GM12878 (cell line): ENCODE measurements around the gene BEST1. TPM values are rescaled to one million over a fixed set of nuclear protein-coding genes. Genes with fewer than 3 reads are reported as not detected.

ENCODE experiments used
- ATAC-seq: fragments of 200-7000 bp; cut with Tn5 transposase; 3 replicates; pipeline ENCODE4 v1.9.1; 2020; ENCODE audit warnings: mild to moderate bottlenecking, moderate library complexity
- BruUV-seq: library from RNA; stranded (reverse); fragments of 400-500 nt; replicated peaks from 2 replicates; lab custom pipeline; 2021; lab: Mats Ljungman, UMichigan
- CTCF ChIA-PET: fragments of 300-600 bp; sonication (Branson Sonifier 250); formaldehyde crosslinking; extraction: SDS; loops from one replicate; lab custom pipeline; 2021; ENCODE audit warnings: inconsistent platforms; lab: Yijun Ruan, JAX
- POLR2A ChIA-PET: fragments of 350-600 bp; formaldehyde crosslinking; extraction: SDS; loops from one replicate; lab custom pipeline; 2021; ENCODE audit warnings: inconsistent platforms; lab: Charles Lee
- RAD21 ChIA-PET: fragments of 300-600 bp; sonication (Branson Sonifier 250); formaldehyde crosslinking; loops from one replicate; lab custom pipeline; 2023; ENCODE audit warnings: antibody characterized with exemption; ENCODE audit not compliant: unreplicated experiment; lab: Charles Lee
- SMC1A ChIA-PET: fragments of 300-600 bp; sonication (Branson Sonifier 250); formaldehyde crosslinking; loops from one replicate; lab custom pipeline; 2023; ENCODE audit not compliant: unreplicated experiment, uncharacterized antibody; lab: Charles Lee
- DNase-seq: peaks from one replicate; pipeline ENCODE4 v3.0.0-alpha.2; 2011; ENCODE audit warnings: low read depth, low spot score
- FAIRE-seq: peaks from 3 replicates; lab custom pipeline; 2011; peaks lifted over from hg19 to GRCh38; lab: Jason Lieb, UNC
- H2AFZ ChIP-seq: 2 replicates; pipeline ENCODE4 v1.6.0; 2011; ENCODE audit warnings: low read depth, low read length, control low read depth; ENCODE audit not compliant: control insufficient read depth
- H3K27ac ChIP-seq: 2 replicates; pipeline ENCODE4 v1.5.1; 2011; ENCODE audit warnings: control low read depth; ENCODE audit not compliant: control insufficient read depth, insufficient read depth
- H3K27me3 ChIP-seq, 2 experiments: replicated peaks in 1 of 2; 2 replicates each; pipeline versions ENCODE4 v1.6.0 to v1.6.1; 2011; ENCODE audit warnings: low read length in 1 of 2; ENCODE audit not compliant: control insufficient read depth in 2 of 2, insufficient read depth in 2 of 2
- H3K36me3 ChIP-seq, 2 experiments: 2 replicates each; pipeline ENCODE4 v1.5.1; 2011; ENCODE audit warnings: low read length in 1 of 2; ENCODE audit not compliant: control insufficient read depth in 2 of 2, insufficient read depth in 2 of 2
- H3K4me1 ChIP-seq: 2 replicates; pipeline ENCODE4 v1.6.1; 2011; ENCODE audit warnings: mild to moderate bottlenecking, low read length, moderate library complexity, mixed read lengths; ENCODE audit not compliant: control insufficient read depth, insufficient read depth
- H3K4me2 ChIP-seq: 2 replicates; pipeline ENCODE4 v1.6.0; 2011; ENCODE audit warnings: control low read depth; ENCODE audit not compliant: control insufficient read depth, insufficient read depth
- H3K4me3 ChIP-seq: fragments of 200-600 bp; sonication (generic); 2 replicates; pipeline ENCODE4 v1.5.1; 2016
- H3K79me2 ChIP-seq: 2 replicates; pipeline ENCODE4 v1.6.0; 2011; ENCODE audit warnings: low read length; ENCODE audit not compliant: control insufficient read depth, insufficient read depth
- H3K9ac ChIP-seq: 2 replicates; pipeline ENCODE4 v1.8.0; 2011; ENCODE audit warnings: low read length, control low read depth, mixed read lengths; ENCODE audit not compliant: control insufficient read depth, insufficient read depth
- H3K9me3 ChIP-seq: replicated peaks from 3 replicates; pipeline ENCODE4 v1.5.1; 2011; ENCODE audit warnings: mild to moderate bottlenecking, low read length; ENCODE audit not compliant: control insufficient read depth, insufficient read depth
- H4K20me1 ChIP-seq: 2 replicates; pipeline ENCODE4 v1.6.0; 2011; ENCODE audit not compliant: control insufficient read depth, insufficient read depth
- CBX5 ChIP-seq: sonication (generic); IDR thresholded peaks from 2 replicates; pipeline ENCODE4 v1.6.1; 2016; ENCODE audit warnings: low read depth, moderate library complexity, mild to moderate bottlenecking, inconsistent platforms
- CEBPB ChIP-seq, 2 experiments: fragments of 150-350 bp in 1 of 2; IDR thresholded peaks; 2 replicates each; pipeline ENCODE4 v1.6.1; 2012 to 2014; ENCODE audit warnings: low read depth in 2 of 2, low read length in 2 of 2, borderline replicate concordance in 1 of 2, inconsistent platforms in 1 of 2
- E2F8 ChIP-seq: fragments of 450-650 bp; IDR thresholded peaks from 2 replicates; pipeline ENCODE4 v1.6.1; 2018; ENCODE audit warnings: mild to moderate bottlenecking, low read depth, moderate library complexity; ENCODE audit not compliant: partially characterized antibody
- FOXK2 ChIP-seq: fragments of 450-650 bp; IDR thresholded peaks from 2 replicates; pipeline ENCODE4 v1.6.1; 2017; ENCODE audit warnings: mild to moderate bottlenecking, moderate library complexity
- KLF5 ChIP-seq: fragments of 450-650 bp; IDR thresholded peaks from 2 replicates; pipeline ENCODE4 v1.6.1; 2014; ENCODE audit warnings: mild to moderate bottlenecking; ENCODE audit not compliant: partially characterized antibody
- NFXL1 ChIP-seq: fragments of 450-650 bp; IDR thresholded peaks from 2 replicates; pipeline ENCODE4 v1.6.1; 2017; ENCODE audit warnings: antibody characterized with exemption, mild to moderate bottlenecking, borderline replicate concordance
- SREBF2 ChIP-seq: IDR thresholded peaks from 2 replicates; pipeline ENCODE4 v1.6.1; 2012; ENCODE audit warnings: mild to moderate bottlenecking, low read length
- TBL1XR1 ChIP-seq: IDR thresholded peaks from 2 replicates; pipeline ENCODE4 v1.6.1; 2012; ENCODE audit warnings: low read depth, low read length, improper control_type of control experiment
- YY1 ChIP-seq: IDR thresholded peaks from 2 replicates; pipeline ENCODE4 v1.6.1; 2011; ENCODE audit warnings: low read depth, mild to moderate bottlenecking, low read length
- ZNF384 ChIP-seq: IDR thresholded peaks from 2 replicates; pipeline ENCODE4 v1.6.1; 2012; ENCODE audit warnings: low read depth, mild to moderate bottlenecking, low read length, improper control_type of control experiment, borderline replicate concordance
- WGBS: methylation state at CpG from one replicate; pipeline ENCODE4 v1.1.6; 2016; ENCODE audit warnings: low lambda C conversion rate; ENCODE audit not compliant: insufficient replicate concordance, insufficient coverage; ENCODE audit errors: missing lambda C conversion rate; 5-methylcytosine and 5-hydroxymethylcytosine counted together
- in situ Hi-C: fragments of 300-500 bp; cut with MboI; formaldehyde crosslinking; loops from 9 replicates; pipeline ENCODE4 v1.14.3; 2018; ENCODE audit warnings: mixed read lengths
- intact Hi-C: fragments of 100-400 bp; cut with micrococcal nuclease; formaldehyde crosslinking; loops from one replicate; pipeline ENCODE4 v1.14.2; 2022; ENCODE audit not compliant: unreplicated experiment
- polyA plus RNA-seq, 11 experiments: library from polyadenylated mRNA; depleted of rRNA in 4 of 11; unstranded in 6 of 11; stranded (reverse) in 5 of 11; fragments of >200 nt; fragmentation: Nextera tagmentation in 4 of 11; fragmentation: Illumina TruSeq in 1 of 11; extraction: Ambion mirVana in 4 of 11; extraction: Trizol in 1 of 11; gene quantifications; 1 replicate in 1 of 11; 2 replicates in 10 of 11; pipeline versions ENCODE4 v1.2.1 to v1.2.3, GENCODE V29; 2011 to 2016; ENCODE audit warnings: inconsistent platforms in 2 of 11, missing spikeins in 2 of 11, low read depth in 1 of 11
- total RNA-seq, 4 experiments: library from RNA; depleted of rRNA in 3 of 4; stranded (reverse); fragments of >200 nt in 3 of 4; fragmentation: Illumina TruSeq in 1 of 4; extraction: Trizol in 1 of 4; gene quantifications; 2 replicates each; pipeline versions ENCODE4 v1.2.1 to v1.2.3, GENCODE V29; 2013 to 2021
- TF ChIP-seq, protein P1 (sequence below), 3 experiments: IDR thresholded peaks in 2 of 3; conservative IDR thresholded peaks in 1 of 3; 2 replicates each; pipeline ENCODE4 v1.5.1; 2011; ENCODE audit warnings: low read depth in 3 of 3, low read length in 3 of 3, mild to moderate bottlenecking in 3 of 3, control low read depth in 2 of 3, moderate library complexity in 2 of 3, inconsistent platforms in 1 of 3, mixed read lengths in 1 of 3; ENCODE audit not compliant: control insufficient read depth in 2 of 3, insufficient read depth in 1 of 3; ENCODE audit errors: extremely low read depth in 1 of 3
- TF ChIP-seq, protein P2 (sequence below): fragments of 150-350 bp; IDR thresholded peaks from 2 replicates; pipeline ENCODE4 v1.6.1; 2016; ENCODE audit warnings: low read depth, low read length

Gene BEST1
- total and polyA plus RNA-seq, 10 of the 15 experiments (the other 5 are each of a cell fraction or from before 2014, with no cell fraction given) = 0.03 to 3.4 (median 0.15) TPM; not detected in 1

GRCh38 chr11:61905067-61905696 is 45.0 kb upstream of the BEST1 start (continued):
- TF ChIP-seq E2F8 (no peak), CEBPB (IDR thresholded peaks at IDR 0.05; ENCODE audit: borderline replicate concordance in 1 of 2, low read depth in 2 of 2, low read length in 2 of 2) (no peak)

DNA sequence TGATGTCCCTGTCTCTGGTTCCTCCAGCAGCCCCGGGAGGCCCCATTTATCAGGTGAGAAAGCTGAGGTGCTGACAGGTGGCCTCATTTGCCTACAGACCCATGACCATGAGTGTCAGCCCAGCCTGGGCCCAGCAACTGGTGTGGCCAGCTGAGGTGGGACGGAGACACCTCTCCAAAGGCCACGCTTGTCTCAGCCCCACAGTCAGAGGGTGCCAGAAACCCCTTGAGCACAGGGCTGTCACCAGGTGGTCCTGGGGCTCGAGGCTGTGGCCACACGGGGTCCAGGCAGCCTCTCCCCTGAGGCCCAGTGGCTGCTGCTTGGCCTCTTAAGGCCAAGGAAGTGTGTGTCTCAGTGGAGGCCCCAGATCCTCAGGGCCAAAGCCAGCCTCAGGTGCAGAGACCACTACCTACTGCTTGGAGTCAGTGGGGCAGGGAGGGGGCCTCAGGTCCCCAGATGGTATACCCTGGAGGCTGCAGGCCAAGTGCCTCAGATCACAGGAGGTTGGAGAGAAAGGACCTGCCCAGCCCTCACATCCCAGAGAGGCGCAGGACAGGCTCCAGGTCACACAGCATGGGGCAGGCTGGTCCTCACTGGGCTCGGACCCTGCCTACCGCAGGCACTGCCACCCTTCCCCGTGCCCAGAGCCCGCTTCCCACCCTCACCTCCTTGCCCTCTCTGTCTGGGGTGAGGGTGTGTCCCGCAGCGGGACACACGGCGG is 44.2 kb upstream of the BEST1 start:
- H3K79me2 ChIP-seq = no peaks in the 10 kb centered on the region
- H4K20me1 ChIP-seq = no peaks in the 10 kb centered on the region
- ATAC-seq (no peak), FAIRE-seq (no peak), DNase-seq (no peak)
- POLR2A ChIA-PET = no interaction called here
- CTCF ChIA-PET = interaction anchor here (1.1 to 11.4 kb wide), 3 partner anchors 7 to 202 kb away, joined by 4 to 321 read pairs (median 22); no protein-coding TSS in a partner anchor
- in situ Hi-C loops = no loop called here
- peaks cover 0 to 1% of the 10 kb centered on the region in 2 experiments; a peak in 1 of 4 replicates for H3K27me3 ChIP-seq
- RAD21 ChIA-PET = interaction anchor here (0.5 kb wide), 1 partner anchor 158 kb away, joined by 3 read pairs; no protein-coding TSS in a partner anchor
- no peaks in the 10 kb centered on the region for H3K9me3 ChIP-seq
- no peak overlapping the region for H3K9ac ChIP-seq
- SMC1A ChIA-PET = interaction anchor here (11.0 kb wide), 1 partner anchor 178 kb away, joined by 168 read pairs; no protein-coding TSS in a partner anchor
- no peaks in the 10 kb centered on the region for H3K36me3 ChIP-seq
- 46% methylated on average over 14 of the region's 14 CpGs for WGBS
- BruUV-seq = no TSS peak
- H3K4me3 ChIP-seq = no peak overlapping the region
- no peak overlapping the region for H3K4me2 ChIP-seq
- no peak overlapping the region for H3K27ac ChIP-seq
- H2AFZ ChIP-seq = no peak overlapping the region
- H3K4me1 ChIP-seq = no peaks in the 10 kb centered on the region
- intact Hi-C loops = no loop called here
- TF ChIP-seq TBL1XR1 (no peak), YY1 (no peak), ZNF384 (no peak), NFXL1 (no peak), FOXK2 (no peak), KLF5 (no peak), CBX5 (no peak), SREBF2 (no peak)
- TF ChIP-seq, protein P1, sequence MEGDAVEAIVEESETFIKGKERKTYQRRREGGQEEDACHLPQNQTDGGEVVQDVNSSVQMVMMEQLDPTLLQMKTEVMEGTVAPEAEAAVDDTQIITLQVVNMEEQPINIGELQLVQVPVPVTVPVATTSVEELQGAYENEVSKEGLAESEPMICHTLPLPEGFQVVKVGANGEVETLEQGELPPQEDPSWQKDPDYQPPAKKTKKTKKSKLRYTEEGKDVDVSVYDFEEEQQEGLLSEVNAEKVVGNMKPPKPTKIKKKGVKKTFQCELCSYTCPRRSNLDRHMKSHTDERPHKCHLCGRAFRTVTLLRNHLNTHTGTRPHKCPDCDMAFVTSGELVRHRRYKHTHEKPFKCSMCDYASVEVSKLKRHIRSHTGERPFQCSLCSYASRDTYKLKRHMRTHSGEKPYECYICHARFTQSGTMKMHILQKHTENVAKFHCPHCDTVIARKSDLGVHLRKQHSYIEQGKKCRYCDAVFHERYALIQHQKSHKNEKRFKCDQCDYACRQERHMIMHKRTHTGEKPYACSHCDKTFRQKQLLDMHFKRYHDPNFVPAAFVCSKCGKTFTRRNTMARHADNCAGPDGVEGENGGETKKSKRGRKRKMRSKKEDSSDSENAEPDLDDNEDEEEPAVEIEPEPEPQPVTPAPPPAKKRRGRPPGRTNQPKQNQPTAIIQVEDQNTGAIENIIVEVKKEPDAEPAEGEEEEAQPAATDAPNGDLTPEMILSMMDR (IDR thresholded peaks at IDR 0.05 in 2 of 3, conservative IDR thresholded peaks at IDR 0.05 in 1 of 3; ENCODE audit: control insufficient read depth in 2 of 3, extremely low read depth in 1 of 3, insufficient read depth in 1 of 3, low read depth in 3 of 3, low read length in 3 of 3) = no peak
- TF ChIP-seq, protein P2, sequence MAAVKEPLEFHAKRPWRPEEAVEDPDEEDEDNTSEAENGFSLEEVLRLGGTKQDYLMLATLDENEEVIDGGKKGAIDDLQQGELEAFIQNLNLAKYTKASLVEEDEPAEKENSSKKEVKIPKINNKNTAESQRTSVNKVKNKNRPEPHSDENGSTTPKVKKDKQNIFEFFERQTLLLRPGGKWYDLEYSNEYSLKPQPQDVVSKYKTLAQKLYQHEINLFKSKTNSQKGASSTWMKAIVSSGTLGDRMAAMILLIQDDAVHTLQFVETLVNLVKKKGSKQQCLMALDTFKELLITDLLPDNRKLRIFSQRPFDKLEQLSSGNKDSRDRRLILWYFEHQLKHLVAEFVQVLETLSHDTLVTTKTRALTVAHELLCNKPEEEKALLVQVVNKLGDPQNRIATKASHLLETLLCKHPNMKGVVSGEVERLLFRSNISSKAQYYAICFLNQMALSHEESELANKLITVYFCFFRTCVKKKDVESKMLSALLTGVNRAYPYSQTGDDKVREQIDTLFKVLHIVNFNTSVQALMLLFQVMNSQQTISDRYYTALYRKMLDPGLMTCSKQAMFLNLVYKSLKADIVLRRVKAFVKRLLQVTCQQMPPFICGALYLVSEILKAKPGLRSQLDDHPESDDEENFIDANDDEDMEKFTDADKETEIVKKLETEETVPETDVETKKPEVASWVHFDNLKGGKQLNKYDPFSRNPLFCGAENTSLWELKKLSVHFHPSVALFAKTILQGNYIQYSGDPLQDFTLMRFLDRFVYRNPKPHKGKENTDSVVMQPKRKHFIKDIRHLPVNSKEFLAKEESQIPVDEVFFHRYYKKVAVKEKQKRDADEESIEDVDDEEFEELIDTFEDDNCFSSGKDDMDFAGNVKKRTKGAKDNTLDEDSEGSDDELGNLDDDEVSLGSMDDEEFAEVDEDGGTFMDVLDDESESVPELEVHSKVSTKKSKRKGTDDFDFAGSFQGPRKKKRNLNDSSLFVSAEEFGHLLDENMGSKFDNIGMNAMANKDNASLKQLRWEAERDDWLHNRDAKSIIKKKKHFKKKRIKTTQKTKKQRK = no peak
